Memory B cell (primary cell): ENCODE data around the gene VASP.

Experiments used
- ATAC-seq: fragments of 150-1000 bp; cut with Tn5 transposase; 2 replicates; pipeline ENCODE4 v1.10.0; 2021; ENCODE audit warnings: low read depth, mild to moderate bottlenecking, moderate library complexity
- DNase-seq, 2 donors: peaks; one replicate each; pipeline ENCODE4 v3.0.0; 2022; ENCODE audit warnings: low spot score in 2 of 2
- H3K27ac Mint-ChIP-seq: one replicate; pipeline ENCODE4 v1.8.0; 2022; ENCODE audit warnings: mild to moderate bottlenecking, moderate library complexity, mixed read lengths
- H3K27me3 Mint-ChIP-seq: one replicate; pipeline ENCODE4 v1.8.0; 2022; ENCODE audit warnings: mixed read lengths
- H3K36me3 Mint-ChIP-seq: one replicate; pipeline ENCODE4 v1.8.0; 2022; ENCODE audit warnings: mild to moderate bottlenecking, mixed read lengths
- H3K4me1 Mint-ChIP-seq: one replicate; pipeline ENCODE4 v1.8.0; 2022; ENCODE audit warnings: mixed read lengths
- H3K4me3 Mint-ChIP-seq: one replicate; pipeline ENCODE4 v1.8.0; 2022; ENCODE audit warnings: mild to moderate bottlenecking, moderate library complexity, mixed read lengths
- H3K9me3 Mint-ChIP-seq: one replicate; pipeline ENCODE4 v1.8.0; 2022; ENCODE audit warnings: mixed read lengths

Gene VASP

DNA sequence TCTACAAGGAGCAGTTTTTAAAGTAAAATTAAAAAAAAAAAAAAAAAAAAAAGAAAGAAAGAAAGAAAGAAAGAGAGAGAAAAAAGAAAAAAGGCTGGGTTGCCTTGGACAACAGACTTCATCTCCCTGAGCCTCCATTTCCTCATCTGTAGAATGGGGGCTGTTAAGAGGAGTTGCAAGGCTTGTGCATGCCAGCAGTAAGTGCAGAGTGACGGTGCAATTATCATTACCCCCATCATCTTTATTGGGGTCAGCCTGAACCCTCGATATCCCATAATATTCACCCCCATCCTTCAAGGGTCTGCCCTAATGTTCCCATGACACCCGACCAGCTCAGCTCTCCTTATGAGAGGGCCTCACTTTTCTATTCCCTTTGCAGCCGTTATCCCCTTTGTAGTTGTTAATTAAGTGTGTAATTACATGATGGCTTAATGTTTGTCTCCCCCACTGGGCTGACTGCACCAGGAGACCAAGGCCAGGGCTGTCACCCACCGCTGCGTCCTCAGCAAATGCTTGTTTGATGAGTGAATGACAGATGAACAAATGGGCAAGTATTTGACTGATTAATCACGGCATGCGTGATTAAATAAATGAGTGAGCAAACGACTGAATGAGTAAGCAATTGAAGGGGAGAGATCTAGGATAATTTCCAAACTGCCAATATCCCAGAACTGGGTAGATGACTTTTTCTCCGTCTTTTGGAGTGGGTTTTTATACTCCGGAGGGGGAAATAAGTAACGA, 29.4 kb upstream of the VASP start:
- ATAC-seq: no peak
- peaks cover under 1% of the 10 kb centered on the region for H3K27me3 Mint-ChIP-seq
- H3K4me1 Mint-ChIP-seq: peaks cover 21% of the 10 kb centered on the region
- peak in 1 of 2 donors; percentile 42 for DNase-seq
- no peaks in the 10 kb centered on the region for H3K9me3 Mint-ChIP-seq
- peak overlapping the region; percentile 66 for H3K4me3 Mint-ChIP-seq
- H3K27ac Mint-ChIP-seq: peak overlapping the region; percentile 96
- peaks cover under 1% of the 10 kb centered on the region for H3K36me3 Mint-ChIP-seq

DNA sequence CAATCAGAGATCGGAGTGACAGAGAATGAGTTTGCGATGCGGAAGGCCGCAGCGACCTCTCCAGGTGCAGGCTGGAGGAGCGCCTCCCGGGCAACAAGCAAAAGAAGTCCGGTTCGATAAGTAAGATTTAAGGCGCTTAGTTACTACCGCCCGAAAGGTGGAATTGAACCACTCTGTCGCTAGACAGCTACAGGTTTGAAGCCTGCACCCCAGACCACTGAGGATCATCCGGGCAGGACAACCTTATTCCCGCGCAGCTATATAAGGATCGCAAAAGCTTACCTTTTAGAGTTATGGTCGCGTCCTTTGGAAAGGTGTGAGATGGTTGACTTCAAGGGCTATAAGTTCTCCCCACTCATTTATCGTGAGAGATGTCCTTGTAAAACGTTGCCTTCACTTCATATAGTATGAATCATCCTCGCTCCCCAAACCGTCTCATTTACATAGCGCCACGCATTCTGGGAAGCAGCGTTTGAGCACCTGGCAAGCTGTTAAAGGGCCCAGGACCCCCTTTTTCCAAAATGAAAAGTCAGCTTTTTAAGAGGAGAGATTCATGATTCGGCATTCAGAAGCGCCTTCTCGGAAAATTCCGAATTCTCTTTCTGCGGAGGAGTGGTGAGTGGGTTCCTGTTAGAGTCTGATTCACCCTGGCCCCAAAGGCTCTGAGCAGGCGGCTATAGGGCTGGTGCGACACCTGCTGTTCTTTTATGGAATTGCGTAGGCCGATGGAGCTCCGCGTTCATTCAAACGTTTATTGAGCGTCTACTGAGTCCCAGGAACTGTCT, 28.6 kb upstream of the VASP start:
- Mint-ChIP-seq H3K4me3 (peak overlapping the region; percentile 66), H3K27ac (peak overlapping the region; percentile 96), H3K9me3 (no peaks in the 10 kb centered on the region), H3K36me3 (no peaks in the 10 kb centered on the region), H3K27me3 (no peaks in the 10 kb centered on the region), H3K4me1 (peaks cover 20% of the 10 kb centered on the region)
- peak; percentile 64 for ATAC-seq
- DNase-seq: peak; percentile 93 to 95

DNA sequence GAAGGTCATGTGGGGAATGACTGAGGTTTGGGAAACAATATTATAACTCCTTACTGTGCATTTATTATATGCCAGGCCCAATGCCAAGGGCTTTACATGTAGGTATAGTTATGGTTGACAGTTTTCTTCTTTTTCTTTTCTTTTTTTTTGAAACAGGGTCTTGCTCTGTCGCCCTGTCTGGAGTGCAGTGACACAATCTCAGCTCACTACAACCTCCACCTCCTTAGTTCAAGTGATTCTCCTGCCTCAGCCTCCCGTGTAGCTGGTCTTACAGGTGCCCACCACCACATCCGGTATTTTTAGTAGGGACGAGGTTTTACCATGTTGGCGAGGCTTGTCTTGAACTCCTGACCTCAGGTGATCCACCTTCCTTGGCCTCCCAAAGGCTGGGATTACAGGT, 24.2 kb upstream of the VASP start:
- H3K4me1 Mint-ChIP-seq: peaks cover 11% of the 10 kb centered on the region
- no peaks in the 10 kb centered on the region for H3K36me3 Mint-ChIP-seq
- ATAC-seq: no peak
- H3K27me3 Mint-ChIP-seq: no peaks in the 10 kb centered on the region
- DNase-seq: no peak
- no peak overlapping the region for H3K27ac Mint-ChIP-seq
- no peaks in the 10 kb centered on the region for H3K9me3 Mint-ChIP-seq
- no peak overlapping the region for H3K4me3 Mint-ChIP-seq

DNA sequence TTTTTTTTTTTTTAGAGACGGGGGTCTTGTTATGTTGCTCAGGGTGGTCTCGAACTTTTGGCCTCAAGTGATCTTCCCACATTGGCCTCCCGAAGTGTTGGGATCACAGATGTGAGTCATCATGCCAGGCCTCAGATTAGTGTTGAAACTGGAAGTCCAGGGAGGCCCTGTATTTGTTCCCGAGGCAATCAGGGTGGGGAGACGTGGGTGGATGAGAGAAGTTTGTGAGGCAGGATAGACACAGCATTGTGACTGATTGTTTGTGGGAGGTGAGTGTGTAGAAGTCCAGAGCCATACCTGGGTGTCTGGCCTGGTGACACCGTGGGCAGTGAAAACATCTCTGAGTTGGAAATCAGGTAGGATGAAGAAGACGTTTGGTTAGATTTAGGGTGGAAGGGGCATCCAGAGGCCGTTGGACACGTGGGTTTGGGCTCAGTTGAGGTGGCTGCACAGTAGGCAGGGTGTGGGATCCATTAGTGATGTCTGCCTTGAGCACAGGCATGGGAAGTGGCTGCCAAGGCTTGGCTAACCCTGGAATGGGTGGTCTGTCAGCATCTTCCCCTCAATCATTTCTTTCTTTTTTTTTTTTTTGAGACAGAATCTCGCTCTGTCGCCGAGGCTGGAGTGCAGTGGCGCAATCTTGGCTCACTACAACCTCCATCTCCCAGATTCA, 22.9 kb upstream of the VASP start:
- no peaks in the 10 kb centered on the region for H3K9me3 Mint-ChIP-seq

DNA sequence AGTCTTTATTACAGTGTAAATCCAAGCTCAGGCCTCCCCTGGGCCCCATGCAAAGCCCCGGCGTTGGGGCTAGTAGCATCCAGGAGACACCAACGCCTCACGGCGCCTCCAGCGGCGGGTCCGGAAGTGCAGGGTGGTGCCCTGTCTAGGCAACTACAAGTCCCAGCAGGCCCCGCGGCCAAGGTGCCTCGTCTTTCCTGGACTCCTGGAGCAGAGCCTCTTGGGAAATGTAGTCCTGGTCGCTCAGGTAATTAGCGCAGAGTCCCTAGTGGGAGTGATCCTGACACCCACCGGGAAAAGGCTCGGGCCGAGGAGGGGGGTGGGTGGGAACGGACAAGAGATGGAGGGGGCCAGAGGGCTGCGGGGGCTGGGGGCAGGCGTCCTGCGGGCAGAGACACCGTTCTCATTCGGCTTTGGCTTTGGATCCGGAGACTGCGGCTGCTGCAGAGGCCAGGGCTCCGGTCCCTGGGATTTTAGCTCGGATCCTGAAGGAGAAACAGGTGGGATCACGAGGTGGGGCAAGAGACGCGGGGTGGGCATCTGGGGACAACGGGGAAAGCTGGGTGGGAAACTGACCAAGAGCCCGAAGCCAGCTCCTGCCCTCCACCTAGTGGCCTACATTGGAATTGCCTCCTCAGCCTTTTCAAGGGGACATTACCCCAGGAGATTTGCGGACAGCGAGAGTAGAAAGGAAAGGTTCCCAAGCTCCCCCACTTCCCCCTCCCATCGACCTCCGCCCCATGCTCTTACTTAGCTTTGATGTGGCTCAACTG, 21.8 kb upstream of the VASP start:
- ATAC-seq: peak; percentile 96
- Mint-ChIP-seq H3K27me3 (no peaks in the 10 kb centered on the region), H3K4me1 (peaks cover 7% of the 10 kb centered on the region), H3K9me3 (no peaks in the 10 kb centered on the region), H3K36me3 (no peaks in the 10 kb centered on the region), H3K4me3 (peak overlapping the region; percentile 91), H3K27ac (peak overlapping the region; percentile 60)
- DNase-seq: peak; percentile 96 to 99

More for the DNA sequence above, 22.9 kb upstream of the VASP start:
- Mint-ChIP-seq H3K27ac (no peak overlapping the region), H3K4me3 (no peak overlapping the region), H3K4me1 (peaks cover 9% of the 10 kb centered on the region), H3K27me3 (no peaks in the 10 kb centered on the region), H3K36me3 (no peaks in the 10 kb centered on the region)
- ATAC-seq (no peak), DNase-seq (no peak)

DNA sequence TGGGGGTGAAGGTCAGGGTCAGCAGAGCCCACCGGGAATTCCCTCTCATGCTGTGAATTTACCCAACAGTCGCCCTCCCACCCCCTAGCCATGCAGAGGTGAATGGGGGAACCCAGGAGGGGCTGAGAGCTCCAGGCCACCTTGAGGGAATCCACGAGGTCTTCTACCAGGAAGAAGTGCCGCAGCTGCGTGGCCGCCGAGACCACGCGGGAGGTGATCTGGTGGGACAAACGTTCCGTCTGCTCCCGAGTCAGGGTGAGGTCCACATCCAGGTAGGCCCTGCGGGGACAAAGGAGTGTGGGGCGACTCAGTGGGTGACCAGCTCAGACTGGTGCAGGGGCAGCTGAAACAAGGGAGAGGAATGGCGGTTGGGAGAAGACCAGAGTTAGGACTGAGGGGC, 18.6 kb upstream of the VASP start:
- ATAC-seq (no peak), DNase-seq (no peak)
- H3K9me3 Mint-ChIP-seq: no peaks in the 10 kb centered on the region
- no peaks in the 10 kb centered on the region for H3K36me3 Mint-ChIP-seq
- H3K27me3 Mint-ChIP-seq: no peaks in the 10 kb centered on the region
- H3K4me1 Mint-ChIP-seq: peaks cover 13% of the 10 kb centered on the region
- no peak overlapping the region for H3K4me3 Mint-ChIP-seq
- no peak overlapping the region for H3K27ac Mint-ChIP-seq

DNA sequence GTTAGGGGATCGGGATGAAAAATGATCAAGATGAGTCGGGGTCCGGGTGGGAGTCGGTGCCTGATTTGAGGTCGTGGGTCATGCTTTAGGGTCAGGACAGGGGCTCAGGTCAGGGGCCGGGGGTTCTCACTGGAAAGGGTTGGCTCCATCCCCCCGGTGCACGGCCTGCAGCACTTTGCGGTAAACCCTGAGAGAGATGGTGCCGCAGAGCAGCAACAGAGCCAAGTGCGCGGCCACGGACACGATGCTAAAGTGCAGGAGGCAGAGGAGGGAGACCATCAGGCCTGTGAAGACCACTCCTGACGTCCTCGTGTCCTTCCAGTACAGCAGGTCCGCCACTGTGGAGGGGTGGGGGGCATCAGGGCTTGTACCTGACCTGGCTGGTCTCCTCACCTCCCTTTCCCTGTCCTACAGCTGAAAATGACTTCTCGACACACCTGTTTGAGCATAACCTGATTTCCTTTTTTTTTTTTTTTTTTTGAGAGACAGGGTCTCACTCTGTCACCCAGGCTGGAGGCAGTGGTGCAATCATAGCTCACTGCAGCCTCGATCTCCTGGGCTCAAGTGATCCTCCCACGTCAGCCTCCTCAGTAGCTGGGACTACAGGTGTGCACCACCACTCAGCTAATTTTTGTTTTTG, 17.9 kb upstream of the VASP start:
- DNase-seq (no peak), ATAC-seq (no peak)
- no peak overlapping the region for H3K4me3 Mint-ChIP-seq
- no peaks in the 10 kb centered on the region for H3K9me3 Mint-ChIP-seq
- no peaks in the 10 kb centered on the region for H3K27me3 Mint-ChIP-seq
- H3K36me3 Mint-ChIP-seq: no peaks in the 10 kb centered on the region
- H3K27ac Mint-ChIP-seq: no peak overlapping the region
- H3K4me1 Mint-ChIP-seq: peaks cover 13% of the 10 kb centered on the region

DNA sequence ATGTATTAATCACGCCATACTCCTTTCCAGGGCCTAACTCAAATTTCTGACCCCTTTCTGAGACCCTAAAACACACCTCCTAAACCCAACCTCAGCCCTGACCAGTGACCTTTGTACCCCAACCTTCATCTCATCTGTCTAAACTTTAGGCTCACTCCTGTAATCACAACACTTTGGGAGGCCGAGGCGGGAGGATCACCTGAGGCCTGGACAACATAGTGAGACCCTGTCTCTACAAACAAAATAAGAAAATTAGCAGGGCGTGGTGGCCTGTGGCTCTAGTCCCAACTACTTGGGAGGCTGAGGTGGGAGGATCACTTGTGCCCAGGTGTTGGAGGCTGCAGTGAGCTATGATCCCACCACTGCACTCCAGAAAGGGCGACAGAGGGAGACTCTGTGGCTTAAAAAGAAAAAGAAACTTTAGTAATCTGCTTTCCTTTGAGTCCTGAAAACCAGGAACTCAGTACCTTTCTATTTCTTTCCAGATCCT, 15.1 kb upstream of the VASP start:
- H3K27ac Mint-ChIP-seq: no peak overlapping the region
- no peak overlapping the region for H3K4me3 Mint-ChIP-seq
- H3K36me3 Mint-ChIP-seq: no peaks in the 10 kb centered on the region
- ATAC-seq (no peak), DNase-seq (no peak)
- H3K4me1 Mint-ChIP-seq: peaks cover 18% of the 10 kb centered on the region
- no peaks in the 10 kb centered on the region for H3K9me3 Mint-ChIP-seq
- peaks cover 6% of the 10 kb centered on the region for H3K27me3 Mint-ChIP-seq

DNA sequence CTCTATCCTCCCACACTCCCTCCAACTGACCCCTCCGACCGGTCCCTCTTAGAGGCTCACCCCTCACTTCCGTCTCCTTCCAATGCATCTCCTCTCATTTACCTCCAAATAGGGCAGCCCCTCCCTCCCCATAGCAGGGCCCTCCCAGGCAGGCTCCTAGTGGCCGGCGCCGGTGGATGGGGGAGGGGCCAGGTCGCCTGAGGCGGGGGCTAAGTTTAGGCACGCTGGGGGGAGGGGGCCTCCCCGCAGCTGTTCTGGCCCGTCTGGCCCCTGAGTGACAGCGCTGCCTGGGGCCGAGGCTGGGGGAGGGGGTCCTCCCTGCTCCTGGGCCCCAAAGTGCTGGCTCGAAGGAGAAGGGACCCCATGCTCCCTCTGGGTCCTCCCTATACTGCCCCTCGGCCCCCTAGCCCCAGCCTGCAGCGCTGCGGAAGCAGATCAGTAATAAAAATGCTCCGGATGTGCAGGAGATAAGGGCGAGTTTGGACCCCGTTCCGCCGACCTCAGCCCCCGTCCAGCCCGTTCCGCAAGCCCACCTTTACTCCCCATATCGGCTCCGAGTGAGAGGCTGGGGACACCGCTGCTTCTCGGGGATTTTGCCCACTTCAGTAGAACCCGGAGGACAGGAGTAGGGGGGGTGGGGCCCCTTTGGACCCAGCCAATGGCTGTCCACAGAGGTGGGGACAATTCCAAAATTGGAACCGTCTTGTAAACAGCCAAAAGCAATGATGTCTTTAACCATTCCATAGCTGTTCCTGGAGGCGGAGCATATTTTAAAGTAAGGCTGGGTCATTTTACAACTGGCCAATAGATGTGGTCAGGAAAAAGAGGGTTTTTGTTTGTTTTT, 14.4 kb upstream of the VASP start:
- H3K4me1 Mint-ChIP-seq: peaks cover 21% of the 10 kb centered on the region
- H3K36me3 Mint-ChIP-seq: no peaks in the 10 kb centered on the region
- DNase-seq (no peak), ATAC-seq (no peak)
- peaks cover 6% of the 10 kb centered on the region for H3K27me3 Mint-ChIP-seq
- no peaks in the 10 kb centered on the region for H3K9me3 Mint-ChIP-seq
- no peak overlapping the region for H3K27ac Mint-ChIP-seq
- H3K4me3 Mint-ChIP-seq: peak overlapping the region; percentile 66

DNA sequence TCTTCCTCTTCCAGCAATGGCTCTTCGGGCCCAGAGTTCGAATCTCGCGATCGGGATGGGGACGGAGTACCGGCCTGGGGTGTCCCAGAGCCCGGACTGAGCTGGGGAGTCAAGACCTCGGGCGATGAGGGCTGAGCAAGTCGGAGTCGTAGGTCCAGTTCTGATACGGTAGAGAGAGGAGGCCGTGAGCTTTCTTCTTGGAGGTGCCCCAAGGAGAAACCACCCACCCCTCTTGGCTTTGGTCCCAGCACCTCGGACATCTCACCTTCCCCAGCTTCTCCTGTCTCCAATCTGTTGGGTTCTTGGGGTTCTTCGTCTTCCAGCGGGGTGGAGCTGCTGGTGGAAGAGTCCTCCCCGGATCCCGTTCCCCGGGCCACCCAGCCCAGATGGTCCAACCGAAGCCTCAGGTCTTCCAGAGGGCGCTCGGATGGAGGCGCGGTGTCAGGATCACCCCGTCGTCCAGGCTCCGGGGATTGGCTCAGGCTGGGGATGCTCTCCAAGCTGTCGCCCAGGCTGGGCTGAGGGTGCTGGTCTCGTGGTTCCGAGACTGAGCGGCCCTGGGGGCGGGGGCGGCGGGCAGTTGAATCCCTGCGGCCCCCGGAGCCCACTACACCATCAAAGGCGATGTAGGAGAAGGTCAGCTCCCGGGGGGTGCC, 12.9 kb upstream of the VASP start:
- Mint-ChIP-seq H3K4me1 (peaks cover 29% of the 10 kb centered on the region), H3K4me3 (no peak overlapping the region), H3K9me3 (no peaks in the 10 kb centered on the region), H3K36me3 (no peaks in the 10 kb centered on the region), H3K27me3 (peaks cover 6% of the 10 kb centered on the region), H3K27ac (no peak overlapping the region)
- DNase-seq (no peak), ATAC-seq (no peak)

DNA sequence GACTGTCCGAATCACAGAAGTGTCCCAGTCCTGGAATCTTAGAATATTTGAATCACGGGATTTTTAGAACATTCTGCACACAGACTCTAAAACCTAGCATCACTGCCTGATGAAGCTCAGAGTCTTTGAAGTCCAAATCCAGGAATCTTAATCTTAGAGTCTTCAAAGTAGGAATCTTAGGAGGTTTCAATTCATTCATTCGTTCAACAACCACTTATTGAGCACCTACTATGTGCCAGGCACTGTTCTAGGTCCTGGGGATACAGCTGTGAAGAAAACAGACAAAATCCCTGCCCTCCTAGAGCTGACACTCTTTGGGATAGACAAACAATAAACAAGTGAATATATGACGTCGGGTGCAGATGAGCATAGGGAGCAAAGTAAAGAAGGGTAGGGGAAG, 12.1 kb upstream of the VASP start:
- Mint-ChIP-seq H3K4me1 (peaks cover 31% of the 10 kb centered on the region), H3K27ac (no peak overlapping the region), H3K36me3 (no peaks in the 10 kb centered on the region), H3K4me3 (peak overlapping the region; percentile 92), H3K9me3 (no peaks in the 10 kb centered on the region), H3K27me3 (peaks cover 6% of the 10 kb centered on the region)
- DNase-seq (no peak), ATAC-seq (no peak)

DNA sequence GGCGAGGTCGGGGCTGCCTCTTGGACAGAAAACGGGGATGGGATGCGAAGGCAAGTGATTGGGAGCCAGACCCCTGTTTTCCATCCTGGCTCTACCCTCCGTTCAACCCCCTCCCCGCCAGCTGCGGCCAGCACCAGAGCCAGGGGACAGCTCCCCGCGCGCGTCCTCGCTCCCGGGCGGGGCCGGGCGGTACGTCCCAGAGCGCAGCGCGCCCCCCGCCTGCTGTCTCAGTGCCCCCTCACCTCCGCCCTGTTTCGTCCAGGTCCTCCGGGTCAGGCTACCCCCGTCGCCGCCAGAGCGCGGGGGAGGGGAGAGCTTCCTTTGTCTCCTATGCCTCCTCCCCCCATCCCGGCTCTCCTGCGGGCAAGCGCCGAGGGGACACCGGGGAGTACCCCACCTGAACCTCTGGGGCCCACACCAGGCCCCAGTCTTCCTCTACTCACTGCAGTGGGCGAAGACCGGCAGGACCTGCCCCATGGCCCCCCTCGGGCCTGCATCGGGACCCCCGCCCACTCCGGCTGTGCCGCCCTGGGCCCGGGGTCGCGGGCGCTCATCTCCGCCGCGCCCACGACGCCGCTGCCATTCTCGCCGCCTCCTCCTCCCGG, 10.8 kb upstream of the VASP start:
- peak; percentile 11 for ATAC-seq
- Mint-ChIP-seq H3K36me3 (peaks cover 5% of the 10 kb centered on the region), H3K27ac (peak overlapping the region; percentile 11), H3K9me3 (peaks cover 2% of the 10 kb centered on the region), H3K4me3 (peak overlapping the region; percentile 92), H3K4me1 (peaks cover 35% of the 10 kb centered on the region), H3K27me3 (peaks cover 6% of the 10 kb centered on the region)
- peak in 1 of 2 donors; percentile 58 for DNase-seq
